Measurements from ENCODE around the gene SLC16A3.
"Not testable (repeated sequence)": the region's sequence is repeated elsewhere in the genome, so short reads cannot be mapped to it uniquely, and the experiment has no call there.

SLC16A3 gene

GRCh38 chr17:82228842-82229697 lies at the start of gene SLC16A3:
TSS of gene SLC16A3 (plus strand) at chr17:82229042. CDS start at chr17:82236009, 6,967 bp downstream.
- peak; percentile 67 for DNase-seq (ENCODE audit: low read depth)

DNA sequence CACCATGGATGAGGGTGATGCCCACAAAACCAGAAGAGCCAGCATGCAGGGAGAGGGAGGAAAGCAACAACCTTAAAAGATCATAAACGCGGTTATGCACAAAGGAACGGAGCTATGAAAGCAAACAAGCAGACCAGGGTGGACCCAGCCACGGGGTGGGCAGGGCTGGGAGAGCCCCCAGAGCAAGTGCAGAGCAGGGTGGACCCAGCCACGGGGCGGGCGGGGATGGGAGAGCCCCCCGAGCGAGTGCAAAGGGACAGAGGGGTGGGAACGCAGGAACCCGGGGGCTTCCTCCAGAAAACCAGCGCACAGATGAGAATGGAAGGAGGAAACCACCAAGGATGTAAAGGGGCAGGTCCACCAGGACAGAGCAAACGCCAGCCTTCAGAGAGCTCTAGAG lies 49.4 kb upstream of the SLC16A3 start:
- DNase-seq (ENCODE audit: low read depth): no peak

- no peak for DNase-seq (ENCODE audit: low read depth)
Observed at GRCh38 chr17:82179946-82180475, 48.8 kb upstream of the SLC16A3 start.

GRCh38 chr17:82180776-82181528 lies 47.9 kb upstream of the SLC16A3 start:
- no peak for DNase-seq (ENCODE audit: low read depth)

DNA sequence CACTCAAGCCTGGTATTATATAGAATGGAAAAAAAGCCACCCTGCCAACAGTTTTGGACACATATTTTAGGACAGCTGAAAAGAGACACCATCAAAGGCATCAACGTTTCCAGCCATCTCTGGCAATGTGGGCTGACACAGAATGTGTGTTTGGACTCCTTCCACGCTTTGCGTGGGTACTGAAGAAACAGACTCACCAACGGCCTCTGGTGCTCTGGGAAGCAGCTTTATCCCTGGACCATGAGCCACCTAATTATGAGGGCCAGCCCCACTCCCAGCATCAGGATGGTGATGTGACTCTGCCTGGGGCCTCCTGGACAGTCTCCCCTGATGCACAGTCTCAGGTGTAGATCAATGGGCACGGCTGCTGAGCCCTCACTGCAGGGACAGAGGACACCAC lies 44.1 kb upstream of the SLC16A3 start:
- DNase-seq (ENCODE audit: low read depth): no peak

DNA sequence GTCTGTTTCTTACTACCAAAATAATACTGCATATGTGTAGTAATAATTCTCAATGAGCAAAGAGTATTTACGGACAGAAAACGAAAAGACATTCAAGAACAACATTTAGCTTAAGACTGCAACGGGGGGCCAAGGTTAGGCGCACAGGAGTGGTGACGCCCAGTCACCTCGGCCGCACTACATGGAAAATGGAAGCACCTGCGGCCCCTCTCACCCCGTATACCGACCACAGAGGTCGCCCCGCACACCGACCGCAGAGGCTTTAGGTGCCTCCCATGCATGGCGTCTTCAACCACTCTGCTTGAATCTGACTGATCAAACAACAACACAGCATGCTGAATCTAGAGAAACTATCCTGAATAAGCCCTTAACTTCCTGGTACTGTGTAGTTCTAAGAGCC lies 42.6 kb upstream of the SLC16A3 start:
- no peak for DNase-seq (ENCODE audit: low read depth)

GRCh38 chr17:82187500-82187899 lies 41.3 kb upstream of the SLC16A3 start:
- DNase-seq (ENCODE audit: low read depth): no peak

DNA sequence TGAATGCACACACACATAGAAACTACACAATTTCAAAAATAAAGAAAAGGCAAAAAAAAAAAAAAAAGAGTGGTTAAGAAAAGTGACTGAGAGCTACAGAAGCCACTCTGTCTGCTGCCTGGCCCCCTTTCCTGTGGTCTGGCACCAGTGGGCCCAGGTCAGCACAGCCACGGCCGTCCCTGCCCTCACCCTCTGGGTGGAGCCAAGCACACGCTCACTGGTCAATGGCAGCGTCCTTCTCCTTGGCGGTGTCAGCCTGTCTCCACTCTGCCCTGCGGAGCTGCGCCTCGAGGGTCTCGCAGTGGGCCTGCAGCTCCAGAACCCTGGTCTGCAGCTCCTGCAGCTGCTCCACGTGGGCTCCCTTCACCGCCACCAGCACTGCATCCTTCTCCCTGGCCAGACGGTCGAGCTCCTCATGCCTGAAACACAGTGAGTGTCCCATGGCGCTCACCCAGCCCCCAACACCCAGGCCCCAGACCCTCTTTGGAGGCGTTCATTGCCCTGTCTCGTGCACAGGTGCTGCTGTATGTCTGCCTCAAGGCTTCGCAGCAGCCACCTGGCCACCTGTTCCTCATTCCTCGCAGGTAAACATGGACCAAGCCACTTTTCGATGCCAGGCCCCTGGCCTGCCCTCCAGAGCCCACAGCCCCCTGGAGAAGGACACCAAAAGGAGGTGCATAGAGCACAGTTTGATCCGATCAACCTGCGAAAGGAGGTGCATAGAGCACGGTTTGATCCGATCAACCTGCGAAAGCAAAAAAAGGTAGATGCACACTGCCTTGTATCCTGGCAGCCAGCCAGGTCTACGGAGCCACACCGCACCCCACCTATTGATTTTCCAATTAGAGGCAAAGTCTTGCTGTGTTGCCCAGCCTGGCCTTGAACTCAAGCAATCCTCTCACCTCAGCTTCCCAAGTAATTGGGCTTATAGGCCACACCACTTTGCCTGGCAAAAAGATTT lies 40.6 kb upstream of the SLC16A3 start:
- no peak for DNase-seq (ENCODE audit: low read depth)

DNA sequence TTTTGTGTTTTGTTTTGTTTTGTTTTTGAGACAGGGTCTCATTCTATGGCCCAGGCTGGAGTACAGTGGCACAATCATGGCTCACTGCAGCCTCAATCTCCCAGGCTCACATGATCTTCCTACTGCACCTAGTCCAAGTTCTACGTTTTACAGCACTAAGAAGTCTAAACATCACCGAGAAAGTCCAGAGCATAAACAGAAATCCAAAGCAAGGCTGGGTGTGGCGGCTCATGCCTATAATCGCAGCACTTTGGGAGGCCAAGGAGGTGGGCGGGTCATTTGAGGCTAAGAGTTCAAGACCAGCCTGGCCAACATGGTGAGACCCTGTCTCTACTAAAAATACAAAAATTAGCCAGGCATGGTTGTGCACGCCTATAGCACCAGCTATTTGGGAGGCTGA lies 35.8 kb upstream of the SLC16A3 start:
- DNase-seq (ENCODE audit: low read depth): not testable (repeated sequence)

DNA sequence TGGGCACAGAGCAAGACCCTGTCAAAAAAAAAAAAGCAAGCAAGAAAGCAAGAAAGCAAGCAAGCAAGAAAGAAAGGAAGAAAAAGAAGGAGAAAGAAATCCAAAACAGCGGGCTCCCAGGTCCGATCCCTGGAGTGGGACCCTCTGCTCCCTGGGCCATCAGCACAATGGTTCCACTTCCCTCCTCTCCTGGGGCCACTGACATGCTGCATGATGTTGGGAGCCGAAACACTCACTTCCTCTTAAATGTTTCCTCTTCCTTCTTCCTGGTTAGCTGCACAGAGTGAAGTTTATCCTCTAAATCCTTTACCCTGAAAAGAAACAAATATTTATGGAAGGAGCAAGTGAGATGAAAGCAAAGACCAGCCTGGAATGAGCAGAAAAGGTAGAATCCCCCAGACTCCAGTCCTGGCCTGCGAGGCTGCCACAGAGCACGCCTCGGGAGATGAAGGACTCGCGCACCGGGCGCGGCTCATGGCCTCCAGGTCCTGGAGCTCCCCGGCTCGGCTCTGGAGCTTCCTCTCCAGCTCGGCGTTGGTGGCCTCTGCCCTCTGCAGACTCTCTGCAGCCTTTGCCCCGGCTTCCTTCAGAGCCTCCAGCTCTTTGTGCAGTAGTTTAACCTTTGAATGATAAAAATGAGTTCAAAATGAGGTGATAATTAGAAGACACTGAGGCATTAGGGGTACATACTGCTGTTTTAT lies 35.2 kb upstream of the SLC16A3 start:
- DNase-seq (ENCODE audit: low read depth): no peak

- DNase-seq (ENCODE audit: low read depth): no peak
Observed at GRCh38 chr17:82194765-82195164, 34.1 kb upstream of the SLC16A3 start.

- DNase-seq (ENCODE audit: low read depth): no peak
Observed at GRCh38 chr17:82195675-82196672, 32.9 kb upstream of the SLC16A3 start.

GRCh38 chr17:82198092-82198491 lies 30.8 kb upstream of the SLC16A3 start:
- no peak for DNase-seq (ENCODE audit: low read depth)

GRCh38 chr17:82199496-82199895 lies 29.3 kb upstream of the SLC16A3 start:
- DNase-seq (ENCODE audit: low read depth): no peak

DNA sequence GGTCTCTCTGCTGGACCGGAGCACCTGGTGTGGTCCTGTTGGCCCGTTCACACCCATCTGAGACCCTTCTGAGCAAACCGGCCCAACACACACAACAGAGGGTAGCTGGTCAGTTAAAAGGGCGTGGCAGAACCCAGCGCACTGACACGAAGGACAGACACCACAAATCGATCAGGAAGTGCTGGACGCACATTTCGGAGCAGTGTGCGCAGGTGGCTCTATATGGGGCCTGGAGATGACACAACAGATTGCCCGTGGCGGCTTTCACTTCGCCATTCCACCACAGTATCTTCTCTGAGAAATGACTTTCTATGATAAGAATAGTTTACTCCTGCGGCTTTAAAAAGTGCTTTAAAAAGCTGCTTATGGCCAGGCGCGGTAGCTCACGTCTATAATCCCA lies 28.7 kb upstream of the SLC16A3 start:
- DNase-seq (ENCODE audit: low read depth): no peak

DNA sequence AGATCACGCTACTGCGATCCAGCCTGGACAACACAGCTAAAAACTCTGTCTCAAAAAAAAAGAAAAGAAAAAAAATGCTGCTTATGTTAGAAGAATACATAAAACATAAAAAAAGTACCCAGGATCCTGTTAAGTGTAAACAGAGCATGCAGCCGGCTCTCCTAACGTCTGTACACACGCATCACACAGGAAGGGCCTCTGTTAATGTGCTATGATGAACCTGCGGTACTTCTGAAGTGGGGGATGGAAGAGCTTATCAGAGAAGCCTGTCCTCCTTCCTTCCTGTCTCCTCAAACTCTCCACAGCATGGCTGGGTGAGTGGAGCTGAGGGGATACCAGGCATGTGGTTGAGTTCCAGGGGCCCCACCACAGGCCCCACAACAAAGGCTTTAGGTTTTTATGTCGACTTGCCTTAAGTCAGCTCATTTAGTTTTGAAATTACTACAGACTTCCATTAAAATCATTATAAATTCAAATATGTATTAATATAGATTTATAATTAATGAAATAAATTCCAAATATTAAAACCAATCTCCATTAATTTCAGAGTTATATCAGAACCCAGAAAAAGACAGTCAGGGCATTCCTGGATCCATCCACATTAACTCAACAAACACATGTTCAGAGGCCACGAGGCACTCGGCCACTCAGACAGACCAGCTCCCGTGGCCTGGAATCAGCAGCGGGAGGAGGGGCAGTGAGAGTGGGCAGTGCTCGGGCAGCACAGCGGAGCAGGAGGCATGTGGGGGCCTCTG lies 27.9 kb upstream of the SLC16A3 start:
- no peak for DNase-seq (ENCODE audit: low read depth)

GRCh38 chr17:82201498-82201910 lies 27.3 kb upstream of the SLC16A3 start:
- no peak for DNase-seq (ENCODE audit: low read depth)

DNA sequence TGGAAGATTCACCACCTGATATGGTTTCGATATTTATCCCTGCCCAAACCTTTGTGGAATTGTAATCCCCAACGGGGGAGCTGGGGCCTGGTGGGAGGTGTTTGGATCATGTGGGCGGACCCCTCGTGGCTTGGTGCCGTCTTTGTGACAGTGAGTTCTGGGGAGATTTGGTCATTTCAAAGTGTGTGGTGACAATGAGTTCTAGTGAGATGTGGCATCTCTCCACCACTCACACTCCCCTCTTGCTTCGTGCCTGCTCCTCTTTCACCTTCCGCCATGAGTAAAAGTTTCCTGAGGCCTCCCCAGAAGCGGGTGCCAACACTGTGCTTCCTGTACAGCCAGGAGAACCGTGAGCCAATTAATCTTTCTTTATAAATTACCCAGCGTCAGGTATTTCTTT lies 25.9 kb upstream of the SLC16A3 start:
- no peak for DNase-seq (ENCODE audit: low read depth)

DNA sequence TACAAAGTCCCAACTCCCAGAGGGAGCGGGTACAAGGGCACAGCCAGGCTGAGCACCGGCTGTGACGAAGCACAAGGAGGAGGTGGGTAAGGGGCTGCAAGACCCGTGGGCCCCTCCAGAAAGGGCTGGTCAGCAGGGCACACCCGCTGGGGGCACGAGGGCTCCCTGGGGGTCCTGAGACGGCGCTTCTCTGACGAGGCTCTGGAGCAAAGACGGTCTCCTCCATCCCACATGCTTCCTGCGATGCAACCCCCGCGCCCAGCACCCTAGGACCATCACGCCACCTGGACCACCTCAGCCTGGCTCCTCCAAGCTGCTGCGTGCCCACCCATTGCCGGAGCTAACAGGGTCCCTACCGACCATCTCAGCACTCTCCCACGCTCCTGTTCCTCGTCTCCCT lies 24.9 kb upstream of the SLC16A3 start:
- DNase-seq (ENCODE audit: low read depth): no peak
